Activated CD8-positive, alpha-beta T cell treated with anti-CD3 and anti-CD28 coated beads, Interleukin-2, amount 10 ng/mL, durations not matched to agents 7 days and 5 days (primary cell): ENCODE results near the gene SNF8. TPM values are rescaled to one million over a fixed set of nuclear protein-coding genes. Genes with fewer than 3 reads are reported as not detected.
A peak's percentile ranks its signal among the peaks of the same experiment; 100 is the strongest.
"Not testable (repeated sequence)": the region's sequence is repeated elsewhere in the genome, so short reads cannot be mapped to it uniquely, and the experiment has no call there.

Experiments
- ATAC-seq: fragments of 150-1000 bp; cut with Tn5 transposase; one replicate; pipeline ENCODE4 v1.10.0; 2021; ENCODE audit warnings: moderate library complexity
- CTCF ChIA-PET: fragments of 350-600 bp; sonication (Branson Sonifier 250); formaldehyde crosslinking; loops from one replicate; lab custom pipeline; 2021; ENCODE audit warnings: antibody characterized with exemption; lab: Charles Lee
- POLR2A ChIA-PET: fragments of 350-600 bp; sonication (Branson Sonifier 250); formaldehyde crosslinking; loops from one replicate; lab custom pipeline; 2021; ENCODE audit warnings: antibody characterized with exemption; lab: Charles Lee
- DNase-seq: peaks from one replicate; pipeline ENCODE4 v3.0.0-alpha.2; 2020
- H3K27ac Mint-ChIP-seq: one replicate; pipeline ENCODE4 v1.8.0; 2021; ENCODE audit warnings: mild to moderate bottlenecking, mixed read lengths
- H3K27me3 Mint-ChIP-seq: one replicate; pipeline ENCODE4 v1.8.0; 2021; ENCODE audit warnings: low read depth, mixed read lengths
- H3K36me3 Mint-ChIP-seq: one replicate; pipeline ENCODE4 v1.8.0; 2021; ENCODE audit warnings: low read depth, mixed read lengths
- H3K4me1 Mint-ChIP-seq: one replicate; pipeline ENCODE4 v1.8.0; 2021; ENCODE audit warnings: low read depth, mixed read lengths
- H3K4me3 Mint-ChIP-seq: one replicate; pipeline ENCODE4 v1.8.0; 2021; ENCODE audit warnings: mild to moderate bottlenecking, mixed read lengths
- H3K9me3 Mint-ChIP-seq: one replicate; pipeline ENCODE4 v1.8.0; 2022; ENCODE audit warnings: mixed read lengths; ENCODE audit not compliant: insufficient read depth
- total RNA-seq, 2 experiments: library from RNA; stranded (reverse); gene quantifications; one replicate each; pipeline ENCODE4 v1.2.3, GENCODE V29; 2021

The SNF8 gene
- total RNA-seq, 2 experiments from 2014 or later, result 124 to 125 TPM

DNA sequence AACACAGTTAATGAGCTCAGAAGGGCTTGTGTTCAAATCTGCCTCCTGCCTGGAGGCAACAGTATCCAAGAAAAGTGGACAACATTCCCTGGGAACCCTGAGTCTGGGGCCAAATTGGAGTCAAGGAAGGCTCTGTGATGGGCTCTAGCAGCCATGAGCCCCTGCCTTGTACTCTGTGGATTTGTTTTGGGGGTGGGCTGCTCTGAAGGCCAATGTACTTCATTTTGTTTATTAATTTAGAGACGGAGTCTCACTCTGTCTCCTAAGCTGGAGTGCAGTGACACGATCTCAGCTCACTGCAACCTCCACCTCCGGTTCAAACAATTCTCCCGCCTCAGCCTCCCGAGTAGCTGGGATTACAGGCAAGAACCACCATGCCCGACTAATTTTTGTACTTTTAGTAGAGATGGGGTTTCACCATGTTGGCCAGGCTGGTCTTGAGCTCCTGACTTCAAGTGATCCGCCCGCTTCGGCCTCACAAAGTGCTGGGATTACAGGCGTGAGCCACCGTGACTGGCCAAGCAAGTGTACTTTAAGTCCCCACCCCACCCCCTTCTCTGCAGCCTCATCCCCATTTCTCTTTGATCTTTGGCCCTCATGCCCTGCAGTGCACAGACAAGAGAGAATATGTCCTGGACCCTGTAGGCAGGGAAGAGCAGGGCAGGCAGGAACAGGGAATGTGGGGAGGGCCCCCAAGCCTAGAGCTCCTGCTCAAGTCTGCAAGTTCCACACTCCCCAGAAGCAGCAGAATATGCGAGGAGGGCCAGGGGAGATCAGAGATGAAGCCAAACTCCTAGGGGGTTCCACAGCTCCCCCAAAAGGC, 26.4 kb upstream of the SNF8 start:
- no peak for ATAC-seq
- Mint-ChIP-seq H3K27ac (no peak overlapping the region), H3K27me3 (peaks cover 14% of the 10 kb centered on the region), H3K36me3 (no peaks in the 10 kb centered on the region), H3K9me3 (no peaks in the 10 kb centered on the region), H3K4me3 (no peak overlapping the region), H3K4me1 (no peaks in the 10 kb centered on the region)
- CTCF ChIA-PET, result interaction anchor here (2.2 kb wide), 1 partner anchor 61 kb away, joined by 6 read pairs; no protein-coding TSS in a partner anchor
- POLR2A ChIA-PET, result interaction anchor here (0.6 kb wide), 1 partner anchor 69 kb away, joined by 3 read pairs; no protein-coding TSS in a partner anchor
- DNase-seq, result no peak

DNA sequence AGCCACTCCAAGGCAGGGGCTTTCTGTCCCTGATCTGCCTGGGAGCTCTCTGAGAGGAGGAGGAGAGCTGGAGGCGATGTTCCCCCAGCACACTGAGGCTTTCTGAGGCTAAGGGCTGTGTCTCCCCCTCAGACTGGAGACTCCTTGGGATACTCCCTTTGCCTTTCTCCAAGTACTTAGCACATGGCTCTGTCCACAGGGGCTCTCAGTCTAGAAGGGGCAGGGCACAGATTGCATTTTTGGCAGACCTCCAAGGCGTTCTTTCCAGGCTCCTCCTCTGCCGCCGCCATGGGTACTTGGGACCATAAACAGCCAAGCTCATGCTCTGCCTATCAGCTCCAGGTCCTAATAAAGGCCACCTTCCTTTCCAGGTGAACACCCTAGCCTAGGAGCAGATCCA, 25.6 kb upstream of the SNF8 start:
- ChIA-PET CTCF (interaction anchor here (2.2 kb wide), 1 partner anchor 62 kb away, joined by 6 read pairs; no protein-coding TSS in a partner anchor), POLR2A (no interaction called here)
- H3K4me3 Mint-ChIP-seq, result no peak overlapping the region
- H3K4me1 Mint-ChIP-seq, result no peaks in the 10 kb centered on the region
- no peaks in the 10 kb centered on the region for H3K36me3 Mint-ChIP-seq
- peaks cover 16% of the 10 kb centered on the region for H3K27me3 Mint-ChIP-seq
- H3K9me3 Mint-ChIP-seq, result no peaks in the 10 kb centered on the region
- no peak overlapping the region for H3K27ac Mint-ChIP-seq
- no peak for ATAC-seq
- no peak for DNase-seq

DNA sequence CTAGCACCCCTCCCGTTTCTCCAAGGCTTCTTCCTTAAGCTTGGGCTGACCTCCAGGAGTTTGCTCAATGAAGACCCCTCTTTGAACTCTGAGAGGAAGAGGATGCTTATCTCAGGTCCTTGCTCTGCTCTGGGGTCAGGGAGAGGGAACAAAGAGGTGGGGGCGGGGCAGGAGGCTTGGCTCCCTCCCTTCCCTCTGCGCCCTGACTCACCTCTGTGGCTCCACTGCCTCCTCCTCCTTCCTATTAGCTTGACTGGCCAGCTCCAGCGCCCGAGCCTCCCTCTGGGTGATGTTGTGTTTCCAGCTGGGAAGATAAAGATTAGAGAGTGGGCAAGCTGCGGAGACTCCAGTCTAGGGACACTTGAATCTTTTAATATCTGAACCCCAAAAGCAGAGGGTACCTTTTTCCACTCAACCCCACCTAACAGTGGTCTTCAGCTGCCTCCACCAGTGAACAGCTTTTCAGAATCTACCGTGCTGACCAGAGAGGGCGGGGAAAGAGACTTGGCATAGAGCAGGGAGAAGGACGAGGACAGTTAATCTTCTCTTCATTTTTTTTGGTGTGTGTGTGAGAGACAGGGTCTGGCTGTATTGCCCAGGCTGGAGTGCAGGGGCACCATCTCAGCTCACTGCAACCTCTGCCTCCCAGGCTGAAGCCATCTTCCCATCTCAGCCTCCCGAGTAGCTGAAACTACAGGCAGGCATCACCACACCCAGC, 17.0 kb upstream of the SNF8 start:
- peaks cover 23% of the 10 kb centered on the region for H3K27me3 Mint-ChIP-seq
- peaks cover 2% of the 10 kb centered on the region for H3K4me1 Mint-ChIP-seq

DNA sequence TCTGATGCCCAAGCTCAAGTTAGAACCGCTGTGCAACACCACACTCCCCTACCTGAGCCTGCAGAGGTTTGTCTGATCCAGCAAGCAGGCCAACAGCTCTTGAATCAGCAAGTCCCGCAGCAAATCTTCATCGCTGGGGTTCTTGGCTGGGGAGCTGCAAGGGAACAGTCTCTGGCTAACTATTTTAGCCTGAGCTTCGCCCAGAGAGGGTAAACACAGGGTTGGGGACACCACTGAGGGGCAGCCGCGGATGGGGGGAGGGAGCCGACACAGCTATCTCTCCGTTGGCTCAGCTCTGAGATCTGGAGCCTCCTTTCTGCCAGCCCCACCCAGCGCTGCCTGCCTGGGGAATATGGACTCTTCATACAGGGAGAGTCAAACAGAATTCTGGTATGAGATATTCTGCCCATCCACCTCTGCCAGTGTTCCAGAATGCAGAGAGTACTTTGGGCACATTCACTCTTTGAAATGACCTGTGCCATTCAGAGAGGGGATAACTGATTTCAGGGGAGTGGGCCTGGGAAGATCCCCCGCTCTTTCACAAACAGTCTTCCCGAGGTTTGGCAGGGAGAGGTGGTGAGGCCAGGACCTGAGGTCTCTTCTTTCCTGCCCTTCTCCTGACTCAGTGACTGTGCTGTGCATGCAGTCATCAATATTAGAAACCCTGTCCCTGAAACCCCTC, 16.3 kb upstream of the SNF8 start:
- Mint-ChIP-seq H3K36me3 (no peaks in the 10 kb centered on the region), H3K9me3 (no peaks in the 10 kb centered on the region), H3K4me3 (no peak overlapping the region), H3K27me3 (peaks cover 26% of the 10 kb centered on the region), H3K4me1 (peaks cover 4% of the 10 kb centered on the region), H3K27ac (no peak overlapping the region)
- ATAC-seq, result no peak
- DNase-seq, result no peak
- POLR2A ChIA-PET, result no interaction called here
- CTCF ChIA-PET, result interaction anchor here (1.6 kb wide), 1 partner anchor 72 kb away, joined by 5 read pairs; no protein-coding TSS in a partner anchor

More for the DNA sequence above, 17.0 kb upstream of the SNF8 start:
- DNase-seq (no peak), ATAC-seq (no peak)
- Mint-ChIP-seq H3K36me3 (no peaks in the 10 kb centered on the region), H3K27ac (no peak overlapping the region), H3K9me3 (no peaks in the 10 kb centered on the region), H3K4me3 (no peak overlapping the region)
- ChIA-PET CTCF (interaction anchor here (1.6 to 1.9 kb wide), 2 partner anchors 71 kb away, joined by 5 to 7 read pairs; no protein-coding TSS in a partner anchor), POLR2A (no interaction called here)

DNA sequence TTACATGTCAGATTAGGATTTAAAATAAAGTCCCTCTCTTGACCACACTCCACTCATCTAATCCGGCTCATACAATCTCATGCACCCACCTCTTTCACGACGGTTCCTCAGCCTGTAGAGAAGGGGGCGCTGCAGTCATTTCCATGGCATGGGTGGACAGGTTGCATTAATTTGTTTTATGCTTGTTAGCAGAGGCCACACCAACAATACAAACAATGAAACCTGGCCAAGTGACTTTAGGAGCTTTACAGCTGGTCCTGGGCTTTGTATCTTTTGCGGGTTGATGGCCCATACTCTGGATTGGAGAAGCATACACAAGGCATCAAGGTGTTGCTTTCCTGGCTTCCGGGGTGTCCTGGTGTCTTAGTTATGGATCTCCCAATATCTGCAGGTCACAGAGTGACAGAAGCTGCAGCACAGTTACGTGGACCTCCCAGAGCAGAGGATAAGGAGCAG, 9.7 kb upstream of the SNF8 start:
- ATAC-seq (no peak), DNase-seq (no peak)
- peaks cover 4% of the 10 kb centered on the region for H3K4me1 Mint-ChIP-seq
- H3K9me3 Mint-ChIP-seq, result no peaks in the 10 kb centered on the region
- H3K4me3 Mint-ChIP-seq, result no peak overlapping the region
- H3K27ac Mint-ChIP-seq, result no peak overlapping the region
- peaks cover 13% of the 10 kb centered on the region for H3K27me3 Mint-ChIP-seq
- POLR2A ChIA-PET, result interaction anchor here (0.6 to 1.5 kb wide), 2 partner anchors 9 to 177 kb away, joined by 5 to 6 read pairs; partner anchors contain the start of gene SNF8
- CTCF ChIA-PET, result interaction anchor here (1.3 kb wide), 1 partner anchor 78 kb away, joined by 3 read pairs; no protein-coding TSS in a partner anchor
- no peaks in the 10 kb centered on the region for H3K36me3 Mint-ChIP-seq

DNA sequence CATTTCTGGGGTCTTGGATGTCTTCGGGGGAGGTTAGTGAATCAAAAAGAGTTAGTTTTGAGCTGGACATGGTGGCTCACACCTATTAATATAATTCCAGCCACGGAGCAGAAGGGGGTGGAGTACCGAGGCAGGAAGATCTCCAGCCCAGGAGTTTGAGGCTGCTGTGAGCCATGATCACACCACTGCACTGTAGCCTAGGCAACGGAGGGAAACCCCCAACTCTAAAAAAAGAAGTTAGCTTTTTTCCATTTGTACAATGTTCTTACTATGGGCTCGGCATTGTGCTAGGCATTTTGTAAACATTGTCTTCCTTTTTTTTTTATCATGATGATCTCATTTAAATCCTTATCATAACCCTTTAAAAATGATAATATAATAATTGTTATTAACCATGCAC, 8.3 kb upstream of the SNF8 start:
- Mint-ChIP-seq H3K27me3 (peaks cover 9% of the 10 kb centered on the region), H3K9me3 (no peaks in the 10 kb centered on the region), H3K4me3 (no peak overlapping the region), H3K27ac (no peak overlapping the region), H3K36me3 (no peaks in the 10 kb centered on the region), H3K4me1 (peaks cover 4% of the 10 kb centered on the region)
- ATAC-seq, result peak; percentile 33
- no peak for DNase-seq
- CTCF ChIA-PET, result interaction anchor here (0.8 to 1.4 kb wide), 2 partner anchors 80 to 228 kb away, joined by 3 read pairs; no protein-coding TSS in a partner anchor
- POLR2A ChIA-PET, result interaction anchor here (0.6 kb wide), 1 partner anchor 9 kb away, joined by 3 read pairs; the partner anchor contains the start of gene SNF8

DNA sequence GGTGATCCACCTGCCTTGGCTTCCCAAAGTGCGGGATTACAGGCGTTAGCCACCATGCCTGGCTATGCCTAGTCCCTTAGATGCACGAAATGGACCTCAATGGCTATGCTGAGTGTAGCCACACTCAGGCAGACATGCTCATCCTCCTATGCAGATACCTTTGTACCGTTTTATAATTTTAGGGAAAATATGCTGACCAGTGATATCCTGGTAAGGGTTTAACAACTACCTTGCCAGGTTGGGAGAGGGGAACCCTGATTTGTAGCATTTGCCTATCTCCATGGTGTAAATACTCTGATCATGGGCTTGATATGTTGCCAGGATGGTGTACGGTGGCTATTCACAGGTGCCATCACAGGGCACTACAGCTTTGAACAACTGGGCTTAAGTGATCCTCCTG, 6.9 kb upstream of the SNF8 start:
- no peak for DNase-seq
- POLR2A ChIA-PET, result no interaction called here
- Mint-ChIP-seq H3K9me3 (no peaks in the 10 kb centered on the region), H3K4me3 (no peak overlapping the region), H3K36me3 (no peaks in the 10 kb centered on the region), H3K27ac (no peak overlapping the region), H3K27me3 (peaks cover 8% of the 10 kb centered on the region), H3K4me1 (peaks cover under 1% of the 10 kb centered on the region)
- no peak for ATAC-seq
- CTCF ChIA-PET, result no interaction called here

DNA sequence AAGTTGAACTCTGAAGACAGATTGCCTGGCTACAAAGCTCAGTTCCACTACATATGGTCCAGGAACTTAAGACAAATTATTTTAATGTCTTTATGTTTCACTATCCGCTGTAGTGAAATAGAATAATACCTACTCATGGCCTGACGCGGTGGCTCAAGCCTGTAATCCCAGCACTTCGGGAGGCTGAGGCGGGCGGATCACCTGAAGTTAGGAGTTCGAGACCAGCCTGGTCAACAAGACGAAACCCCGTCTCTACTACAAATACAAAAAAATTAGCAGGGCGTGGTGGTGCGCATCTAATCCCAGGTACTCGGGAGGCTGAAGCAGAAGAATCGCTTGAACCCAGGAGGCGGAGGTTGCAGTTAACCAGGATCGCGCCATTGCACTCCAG, 614 bp upstream of the SNF8 start:
- peaks cover 11% of the 10 kb centered on the region for H3K36me3 Mint-ChIP-seq
- ChIA-PET CTCF (interaction anchor here (0.6 kb wide), 1 partner anchor 61 kb away, joined by 4 read pairs; no protein-coding TSS in a partner anchor), POLR2A (interaction anchor here (0.6 to 2.4 kb wide), 11 partner anchors 9 to 650 kb away, joined by 3 to 21 read pairs (median 5); partner anchors contain the start of genes ATP5MC1 and UBE2Z)
- H3K4me3 Mint-ChIP-seq, result peak overlapping the region; percentile 96
- DNase-seq, H3K9me3 Mint-ChIP-seq, ATAC-seq, H3K27me3 Mint-ChIP-seq: not testable (repeated sequence)
- H3K4me1 Mint-ChIP-seq, result peaks cover 25% of the 10 kb centered on the region
- peak overlapping the region; percentile 98 for H3K27ac Mint-ChIP-seq

DNA sequence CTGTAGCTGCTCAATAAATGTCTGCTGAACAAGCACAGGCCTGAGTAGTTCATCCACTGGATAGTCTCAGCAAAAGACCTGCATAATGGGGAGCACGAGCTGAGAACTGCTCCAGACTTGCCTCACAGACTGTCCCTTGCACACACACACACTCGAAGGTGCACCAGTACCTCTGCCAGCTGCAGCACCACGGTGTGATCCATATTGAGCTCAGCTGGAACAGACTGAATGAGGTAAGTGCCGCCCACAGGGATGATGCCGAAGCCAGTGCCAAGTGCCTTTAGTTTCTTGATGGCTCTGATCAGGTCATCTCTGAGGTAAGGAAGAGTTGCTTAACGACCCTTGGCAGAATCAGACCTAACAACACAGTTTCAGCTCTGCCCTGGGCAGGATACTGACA, 11.6 kb downstream of the SNF8 start:
- ChIA-PET CTCF (interaction anchor here (1.5 to 1.8 kb wide), 2 partner anchors 49 to 100 kb away, joined by 3 to 5 read pairs; no protein-coding TSS in a partner anchor), POLR2A (interaction anchor here (3.7 kb wide), 1 partner anchor 11 kb away, joined by 21 read pairs; the partner anchor contains the start of gene SNF8)
- Mint-ChIP-seq H3K4me3 (no peak overlapping the region), H3K4me1 (no peaks in the 10 kb centered on the region), H3K9me3 (no peaks in the 10 kb centered on the region), H3K27me3 (no peaks in the 10 kb centered on the region), H3K36me3 (peaks cover 69% of the 10 kb centered on the region), H3K27ac (peak overlapping the region; percentile 46)
- DNase-seq (no peak), ATAC-seq (no peak)

DNA sequence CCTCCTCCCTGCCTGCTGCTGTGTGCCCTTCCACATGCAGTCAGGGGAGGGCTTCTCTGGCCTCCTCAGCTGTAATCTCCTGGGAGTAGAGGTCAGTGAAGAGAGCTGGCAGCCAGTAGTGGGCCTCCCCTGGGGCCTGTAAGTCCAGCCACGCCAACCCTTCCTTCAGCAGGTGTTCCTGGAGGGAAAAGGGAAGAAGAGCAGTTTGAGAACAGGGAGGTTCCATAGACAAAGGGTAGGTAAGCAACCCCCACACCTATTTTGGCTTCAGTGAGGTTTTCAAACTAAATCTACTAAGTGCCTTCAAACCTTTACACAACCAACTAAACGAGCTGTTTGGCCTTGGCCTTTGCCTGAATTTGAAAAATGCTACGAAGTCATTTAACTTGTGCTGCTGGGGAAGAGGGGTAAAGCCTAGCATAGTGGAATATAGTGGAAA, 14.2 kb downstream of the SNF8 start:
- ChIA-PET CTCF (interaction anchor here (0.7 to 2.0 kb wide), 3 partner anchors 46 to 102 kb away, joined by 4 to 5 read pairs (median 4); no protein-coding TSS in a partner anchor), POLR2A (interaction anchor here (1.3 to 2.0 kb wide), 3 partner anchors 14 to 16 kb away, joined by 3 to 8 read pairs (median 7); partner anchors contain the start of gene SNF8)
- peaks cover 74% of the 10 kb centered on the region for H3K36me3 Mint-ChIP-seq
- H3K27me3 Mint-ChIP-seq, result no peaks in the 10 kb centered on the region
- no peak overlapping the region for H3K4me3 Mint-ChIP-seq
- no peak overlapping the region for H3K27ac Mint-ChIP-seq
- DNase-seq, result no peak
- peaks cover 3% of the 10 kb centered on the region for H3K4me1 Mint-ChIP-seq
- no peak for ATAC-seq
- no peaks in the 10 kb centered on the region for H3K9me3 Mint-ChIP-seq
